AG08396 (cell line): ENCODE measurements around the gene EXD1.
A peak's percentile ranks its signal among the peaks of the same experiment; 100 is the strongest.

Source experiments
- DNase-seq: peaks from one replicate; pipeline ENCODE4 v3.0.0; 2012; ENCODE audit warnings: low spot score, mixed read lengths

The EXD1 gene

DNA sequence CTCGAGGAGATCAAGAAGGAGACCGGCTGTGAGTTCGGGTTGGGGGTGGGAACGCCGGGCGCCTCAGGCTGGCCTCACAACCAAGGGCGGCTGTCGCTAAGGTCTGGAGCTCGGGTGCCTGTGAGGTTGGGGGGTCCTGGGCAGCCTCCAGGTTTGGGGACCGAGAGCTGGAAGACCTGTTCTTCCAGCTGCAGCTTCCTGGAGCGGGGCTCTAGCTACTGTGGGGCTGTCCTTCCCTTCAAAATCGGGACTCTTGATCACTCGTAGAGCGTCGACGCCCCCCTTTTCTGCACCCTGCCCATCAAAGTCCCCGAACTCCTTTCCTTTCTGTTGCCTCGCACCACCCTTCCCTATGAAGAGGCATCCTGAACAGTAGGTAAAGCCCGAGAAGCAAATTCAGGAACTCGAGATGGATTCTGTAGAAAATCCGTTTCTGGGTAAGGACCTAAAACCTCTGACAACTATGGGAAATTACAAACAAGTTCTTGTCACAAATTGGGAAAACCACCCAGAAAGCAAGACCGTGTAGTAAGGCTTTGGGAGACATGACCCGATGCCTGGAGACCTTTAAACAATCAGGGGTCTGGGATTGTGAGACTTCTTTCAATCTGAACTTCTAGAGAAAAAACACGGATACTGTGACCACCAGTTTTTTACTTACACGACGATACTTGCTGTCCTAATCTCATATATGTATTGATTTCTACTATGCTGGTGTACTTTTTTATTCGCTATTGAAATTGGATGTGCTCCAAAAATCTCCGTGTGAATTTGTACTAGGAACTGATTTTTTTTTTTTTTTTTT is 1.1 kb upstream of the EXD1 start:
- no peak for DNase-seq

DNA sequence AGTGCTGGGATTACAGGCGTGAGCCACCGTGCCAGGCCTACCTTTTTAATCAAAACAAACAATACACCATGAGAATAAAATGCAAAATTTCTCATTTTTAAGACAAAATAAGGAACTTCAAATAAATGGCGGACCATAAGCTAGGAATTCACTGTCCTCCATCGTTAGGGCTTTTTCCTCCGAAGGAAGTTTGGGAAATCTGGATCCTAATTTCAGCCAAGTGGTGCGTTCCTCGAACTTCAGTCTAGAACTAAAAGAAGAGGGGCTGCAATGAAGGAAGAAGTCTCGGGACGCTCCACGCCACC is 260 bp downstream of the EXD1 start:
- DNase-seq: no peak

DNA sequence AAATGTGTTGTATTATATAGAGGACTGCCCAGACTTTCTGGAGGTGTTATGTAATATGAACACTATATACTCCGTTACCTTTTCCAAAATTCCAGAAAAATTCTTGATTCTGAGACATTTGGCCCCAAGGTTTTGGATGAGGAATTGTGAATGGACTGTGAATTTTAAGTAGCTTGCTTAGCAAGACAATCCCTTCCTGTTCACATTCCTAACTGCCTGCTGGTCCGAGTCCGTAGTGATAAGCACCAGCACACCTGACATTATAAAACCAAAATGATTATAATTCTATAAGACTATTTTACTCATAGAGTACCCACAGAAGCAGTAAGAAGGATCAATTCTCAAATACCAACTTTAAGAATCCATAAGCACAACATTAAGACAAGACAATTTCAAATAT is 11.2 kb downstream of the EXD1 start:
- no peak for DNase-seq

GRCh38 chr15:41218851-41219250 is 11.7 kb downstream of the EXD1 start:
- DNase-seq: no peak

- no peak for DNase-seq
Observed at GRCh38 chr15:41215708-41216107, 14.8 kb downstream of the EXD1 start.

DNA sequence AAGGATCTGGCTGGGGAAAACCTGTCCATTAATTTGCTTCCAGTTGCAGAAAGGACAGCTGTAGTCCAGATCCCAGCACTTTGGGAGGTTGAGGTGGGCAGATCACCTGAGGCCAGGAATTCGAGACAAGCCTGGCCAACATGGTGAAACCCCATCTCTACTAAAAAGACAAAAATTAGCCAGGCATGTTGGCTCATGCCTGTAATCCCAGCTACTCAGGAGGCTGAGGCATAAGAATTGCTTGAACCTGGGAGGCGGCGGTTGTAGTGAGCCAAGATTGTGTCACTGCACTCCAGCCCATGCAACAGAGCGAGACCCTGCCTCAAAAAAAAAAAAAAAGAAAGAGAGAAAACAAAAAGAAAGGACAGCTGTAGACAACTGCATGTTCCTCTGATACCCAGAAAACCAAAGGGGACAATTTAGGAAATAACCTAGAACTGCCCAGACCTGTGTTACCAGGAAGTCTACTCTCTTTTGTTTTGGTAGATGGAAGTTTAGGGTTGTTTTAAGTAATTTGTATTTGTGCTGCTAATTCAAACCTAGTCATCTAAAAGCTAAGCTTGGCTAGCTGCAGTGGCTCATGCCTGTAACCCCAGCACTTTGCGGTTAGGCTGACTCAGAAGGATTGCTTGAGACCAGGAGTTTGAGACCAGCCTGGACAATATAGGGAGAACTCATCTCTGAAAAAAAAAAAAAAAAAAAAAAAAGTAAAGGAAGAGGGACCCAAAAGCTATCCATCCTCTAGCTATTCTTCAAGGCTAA is 22.7 kb downstream of the EXD1 start:
- DNase-seq: no peak

DNA sequence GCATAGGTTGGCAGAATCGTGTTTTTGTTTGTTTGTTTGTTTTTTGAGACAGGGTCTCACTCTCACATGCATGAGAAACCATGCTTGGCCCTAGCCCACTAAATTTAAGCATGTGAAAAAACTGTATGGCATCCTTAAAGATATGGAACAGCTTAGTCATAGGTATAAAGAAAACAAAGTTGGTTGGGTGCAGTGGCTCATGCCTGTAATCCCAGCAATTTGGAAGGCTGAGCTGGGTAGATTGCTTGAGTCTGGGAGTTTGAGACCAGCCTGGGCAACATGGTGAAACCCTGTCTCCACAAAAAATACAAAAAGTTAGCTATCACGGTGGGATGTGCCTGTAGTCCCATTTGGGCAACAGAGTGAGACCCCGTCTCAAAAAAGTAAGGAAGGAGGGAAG is 25.2 kb downstream of the EXD1 start:
- no peak for DNase-seq

DNA sequence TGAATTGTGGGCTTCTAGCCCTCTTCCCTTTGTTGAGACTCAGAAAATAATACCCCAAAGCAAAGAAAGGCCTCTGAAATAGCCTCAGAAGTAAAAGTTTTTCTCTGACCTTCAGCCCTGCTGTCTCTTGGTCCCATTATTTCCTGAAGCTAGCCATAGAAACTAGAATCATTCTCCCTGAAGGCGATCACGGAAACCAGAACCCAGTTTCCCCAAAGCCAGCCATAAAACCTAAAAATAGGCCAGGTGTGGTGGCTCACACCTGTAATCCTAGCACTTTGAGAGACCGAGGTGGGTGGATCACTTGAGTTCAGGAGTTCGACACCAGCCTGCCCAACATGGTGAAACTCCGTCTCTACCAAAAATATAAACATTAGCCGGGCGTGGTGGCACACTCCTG is 27.2 kb downstream of the EXD1 start:
- DNase-seq: no peak

DNA sequence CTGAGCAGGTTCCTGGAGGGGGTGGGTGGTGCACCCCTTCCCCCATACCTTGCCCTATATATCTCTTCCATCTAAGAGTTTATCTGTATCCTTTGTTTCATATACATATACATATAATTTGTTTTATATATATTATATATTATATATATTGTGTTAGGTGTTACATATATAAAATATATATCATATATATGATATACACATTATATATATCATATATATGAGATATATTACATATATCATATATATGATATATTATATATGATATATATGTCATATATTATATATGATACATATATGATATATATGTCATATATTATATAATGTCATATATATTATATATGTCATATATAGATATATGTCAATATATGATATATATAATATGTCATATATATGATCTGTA is 31.1 kb downstream of the EXD1 start:
- no peak for DNase-seq

GRCh38 chr15:41194444-41194843 is 36.1 kb downstream of the EXD1 start:
- DNase-seq: no peak

GRCh38 chr15:41183581-41183980 is 47.0 kb downstream of the EXD1 start:
- no peak for DNase-seq

DNA sequence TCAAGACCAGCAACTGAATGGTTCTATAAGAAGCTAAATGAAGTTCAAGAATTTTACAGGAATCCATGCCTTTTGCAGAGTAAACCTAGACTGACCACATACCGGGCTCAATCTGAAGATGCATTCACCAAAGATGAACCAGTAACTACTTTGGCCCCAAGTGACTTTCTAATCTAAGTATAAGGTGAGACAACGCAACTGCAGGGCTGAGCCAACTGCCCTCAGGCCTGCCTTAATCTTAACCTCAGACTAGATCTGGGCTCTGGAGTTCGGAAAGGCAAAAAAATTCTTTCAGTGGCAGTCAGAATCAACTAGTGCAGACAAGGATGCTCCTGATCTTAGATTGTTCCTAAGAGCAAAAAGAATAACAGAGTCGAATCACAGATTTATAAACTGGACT is 48.3 kb downstream of the EXD1 start:
- no peak for DNase-seq

DNA sequence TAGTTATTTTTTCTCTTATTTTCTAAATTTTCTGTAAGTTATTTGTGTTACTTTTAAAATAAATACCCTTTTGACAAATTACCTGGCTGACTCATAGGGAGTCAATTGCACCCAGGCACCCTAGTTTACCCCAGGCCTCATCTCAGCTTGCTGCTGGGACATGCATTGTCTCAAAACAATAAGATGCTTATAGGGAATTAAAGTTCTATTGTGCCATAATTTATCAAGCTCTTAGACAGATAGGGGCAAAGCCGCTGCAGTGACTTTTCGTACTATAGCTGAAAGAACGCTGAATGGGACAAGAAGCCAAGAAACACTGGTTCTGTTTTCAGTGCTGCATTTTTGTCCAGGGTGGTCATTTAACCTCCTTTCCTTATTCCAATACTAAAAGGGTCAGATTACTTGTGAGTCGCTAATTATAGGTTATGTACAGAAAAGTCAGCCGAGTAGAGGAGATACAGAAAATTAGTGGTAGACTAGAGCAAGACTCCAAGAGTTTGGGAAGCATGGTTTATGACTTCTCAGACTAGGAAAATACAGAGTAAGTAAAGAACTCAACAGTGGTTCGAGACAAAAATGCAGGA is 50.3 kb downstream of the EXD1 start:
- DNase-seq: no peak

- DNase-seq: no peak
Observed at GRCh38 chr15:41169781-41170180, 60.8 kb downstream of the EXD1 start.

DNA sequence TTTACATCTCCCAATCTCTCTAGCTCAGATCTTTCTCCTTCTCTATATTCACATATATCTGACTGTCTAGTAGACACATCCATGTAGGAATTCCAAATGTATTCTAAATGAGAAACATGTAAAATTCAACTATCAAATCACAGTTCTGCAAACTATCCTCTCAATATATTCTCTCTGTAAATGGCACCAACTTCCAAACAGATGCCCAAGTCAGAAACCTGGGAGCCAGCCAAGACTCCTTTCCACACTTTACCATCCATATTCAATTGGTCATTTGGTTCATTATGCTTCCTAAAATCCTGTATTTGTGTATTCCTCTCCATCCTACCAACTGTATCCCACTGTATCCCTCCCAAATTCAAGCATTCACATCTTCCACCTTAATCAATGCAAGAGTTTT is 61.5 kb downstream of the EXD1 start:
- no peak for DNase-seq

DNA sequence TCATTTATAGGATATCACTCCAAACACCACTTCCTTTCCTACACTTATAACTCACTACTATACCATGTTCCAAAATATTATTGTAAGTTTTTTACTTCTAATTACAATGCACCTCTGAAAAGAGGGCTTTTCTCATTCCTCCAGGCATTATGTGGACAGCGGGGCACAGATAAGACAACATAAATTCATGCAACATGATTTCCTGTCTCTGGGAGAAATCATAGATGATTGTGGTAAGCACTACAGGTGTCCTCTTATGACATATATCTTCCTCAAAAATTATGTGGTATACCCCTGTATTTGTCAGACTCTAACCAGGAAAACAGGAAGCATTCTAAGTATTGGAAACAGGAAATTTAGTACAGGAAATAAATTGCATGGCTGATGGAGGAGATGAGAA is 68.8 kb downstream of the EXD1 start:
- DNase-seq: no peak

DNA sequence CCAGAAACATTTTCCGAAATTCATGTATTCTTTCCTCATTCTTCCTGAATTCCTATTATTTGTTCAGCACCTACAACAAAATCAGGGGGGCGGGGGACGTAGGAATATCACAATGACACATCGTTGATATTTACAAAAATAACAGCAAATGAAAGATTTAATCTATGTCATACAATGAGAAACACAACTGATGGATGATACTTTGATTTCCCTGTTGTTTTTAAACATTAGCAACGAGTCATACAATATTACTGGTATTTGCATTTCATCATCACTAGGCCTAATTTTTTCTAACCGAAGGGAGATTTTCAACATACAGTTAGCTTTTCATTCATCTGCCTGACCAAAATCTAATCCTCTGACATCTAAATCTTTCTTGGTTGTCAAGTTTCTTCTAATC is 69.2 kb downstream of the EXD1 start:
- no peak for DNase-seq

GRCh38 chr15:41160639-41161315 is 69.8 kb downstream of the EXD1 start:
- peak; percentile 41 for DNase-seq

- peak; percentile 17 for DNase-seq
Observed at GRCh38 chr15:41154412-41154811, 76.1 kb downstream of the EXD1 start.

DNA sequence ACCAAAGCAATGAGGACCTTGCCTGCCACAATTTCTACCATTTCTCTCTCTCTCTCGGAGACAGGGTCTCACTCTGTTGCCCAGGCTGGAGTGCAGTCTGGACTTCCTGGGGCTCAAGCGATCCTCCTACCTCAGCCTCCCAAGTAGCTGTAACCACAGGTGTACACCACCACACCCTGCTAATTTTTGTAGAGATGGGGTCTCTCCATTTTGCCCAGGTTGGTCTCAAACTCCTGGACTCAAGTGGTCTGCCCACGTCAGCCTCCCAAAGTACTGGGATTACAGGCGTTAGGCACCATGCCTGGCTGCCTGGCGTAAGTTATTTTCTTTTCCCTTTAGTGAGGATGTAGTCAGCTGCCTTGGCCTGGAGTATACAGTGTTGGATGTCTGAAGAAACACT is 76.8 kb downstream of the EXD1 start:
- DNase-seq: no peak

DNA sequence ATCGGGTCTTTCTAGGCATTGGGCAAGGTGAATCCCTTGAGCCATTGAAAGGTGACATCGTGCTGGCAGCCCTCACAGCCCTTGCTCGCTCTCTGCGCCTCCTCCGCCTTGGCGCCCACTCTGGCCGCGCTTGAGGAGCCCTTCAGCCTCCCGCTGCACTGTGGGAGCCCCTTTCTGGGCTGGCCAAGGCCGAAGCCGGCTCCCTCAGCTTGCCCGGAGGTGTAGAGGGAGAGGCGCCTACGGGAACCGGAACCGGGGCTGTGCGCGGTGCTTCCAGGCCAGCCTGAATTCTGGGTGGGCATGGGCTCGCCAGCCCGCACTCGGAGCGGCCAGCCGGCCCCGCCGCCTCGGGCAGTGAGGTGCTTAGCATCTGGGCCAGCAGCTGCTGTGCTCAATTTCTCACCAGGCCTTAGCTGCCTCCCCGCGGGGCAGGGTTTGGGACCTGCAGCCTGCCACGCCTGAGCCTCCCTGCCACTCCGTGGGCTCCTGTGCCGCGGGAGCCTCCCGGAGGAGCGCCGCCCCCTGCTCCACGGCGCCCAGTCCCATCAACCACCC is 79.0 kb downstream of the EXD1 start:
- no peak for DNase-seq

DNA sequence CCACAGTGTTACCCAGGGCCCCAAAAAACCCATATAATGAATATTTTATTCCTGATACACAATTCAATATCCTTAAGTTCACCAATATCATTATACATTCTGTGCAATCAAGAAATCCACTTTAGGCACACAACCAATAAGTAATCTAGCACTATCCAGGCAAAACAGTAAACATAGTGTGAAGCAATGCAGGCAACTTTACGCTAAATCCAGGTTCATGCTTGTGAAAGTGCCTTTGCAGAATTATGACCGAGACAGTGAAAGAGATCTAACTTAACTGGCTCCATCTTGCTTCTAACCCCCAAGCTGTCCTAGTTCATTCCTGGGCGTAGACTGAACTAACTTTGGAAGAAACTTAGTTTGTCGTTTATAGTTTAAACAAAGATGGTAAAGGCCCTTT is 80.3 kb downstream of the EXD1 start:
- DNase-seq: no peak

GRCh38 chr15:41148065-41148464 is 82.5 kb downstream of the EXD1 start:
- no peak for DNase-seq
